Smooth muscle cell of the brain vasculature (primary cell): ENCODE results near the gene APP.
"Not testable (repeated sequence)": the region's sequence is repeated elsewhere in the genome, so short reads cannot be mapped to it uniquely, and the experiment has no call there.

Experiments
- DNase-seq: peaks from one replicate; pipeline ENCODE4 v3.0.0-alpha.2; 2012; ENCODE audit warnings: low read depth, low spot score

The APP gene

GRCh38 chr21:25944082-25944481 lies 226.5 kb downstream of the APP start:
- DNase-seq, result no peak

DNA sequence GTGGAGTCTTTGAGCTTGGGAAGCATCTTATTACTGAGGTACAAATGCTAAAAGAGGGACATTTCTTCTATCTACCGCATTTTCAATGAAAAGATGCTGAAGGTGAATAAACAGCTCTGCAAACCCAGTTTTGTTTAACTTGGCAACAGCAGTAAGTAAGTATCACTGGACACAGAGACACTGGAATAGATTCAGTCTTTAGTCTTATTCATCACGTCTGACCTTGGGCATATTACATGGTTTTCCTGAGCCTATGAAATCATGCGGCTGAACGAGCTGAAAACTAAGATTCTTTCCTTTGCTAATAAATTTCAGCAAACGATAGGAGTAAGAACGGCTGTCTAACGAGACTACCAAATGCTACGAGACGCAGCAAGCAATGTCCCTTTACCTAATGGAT lies 228.4 kb downstream of the APP start:
- no peak for DNase-seq

DNA sequence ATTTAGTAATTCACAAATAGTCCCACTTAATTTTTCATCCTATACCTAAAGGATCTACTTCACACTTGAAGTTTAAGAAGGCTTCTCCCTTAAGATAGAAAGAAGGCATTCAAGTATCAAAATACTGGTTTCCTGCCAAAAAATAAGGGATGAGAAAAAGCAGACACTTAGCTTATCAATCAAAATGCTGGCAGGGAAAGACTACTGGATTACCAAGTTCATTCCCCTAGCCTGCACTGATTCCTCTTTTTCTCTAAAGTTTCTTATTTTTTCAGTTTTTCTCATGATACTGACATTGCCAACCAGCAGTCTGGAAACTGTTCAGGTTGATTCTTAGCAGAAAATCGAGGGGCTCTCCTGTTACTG lies 231.2 kb downstream of the APP start:
- no peak for DNase-seq

GRCh38 chr21:25938658-25939395 lies 231.7 kb downstream of the APP start:
- DNase-seq, result no peak

DNA sequence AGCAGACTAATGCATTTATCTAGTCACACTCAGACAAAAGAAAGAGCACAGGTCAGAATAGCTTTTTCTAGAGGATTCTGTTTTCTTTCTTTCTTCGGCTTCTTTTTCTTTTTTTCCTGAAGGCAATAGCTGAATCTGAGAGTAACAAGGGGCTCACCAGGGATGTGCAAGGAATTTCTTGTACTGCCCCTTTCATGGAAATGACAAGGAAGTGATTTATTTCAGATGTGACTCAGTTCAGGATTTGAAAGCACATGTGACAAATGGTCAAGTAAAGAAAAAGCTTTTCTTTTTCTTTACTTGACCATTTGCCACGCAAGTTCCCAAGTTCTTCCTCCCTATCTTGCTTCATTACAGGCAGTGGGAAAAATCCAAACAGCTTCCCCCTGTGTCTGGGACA lies 233.8 kb downstream of the APP start:
- no peak for DNase-seq

- peak; percentile 53 for DNase-seq
Observed at GRCh38 chr21:25934771-25935224, 235.8 kb downstream of the APP start.

- no peak for DNase-seq
Observed at GRCh38 chr21:25934130-25934529, 236.4 kb downstream of the APP start.

DNA sequence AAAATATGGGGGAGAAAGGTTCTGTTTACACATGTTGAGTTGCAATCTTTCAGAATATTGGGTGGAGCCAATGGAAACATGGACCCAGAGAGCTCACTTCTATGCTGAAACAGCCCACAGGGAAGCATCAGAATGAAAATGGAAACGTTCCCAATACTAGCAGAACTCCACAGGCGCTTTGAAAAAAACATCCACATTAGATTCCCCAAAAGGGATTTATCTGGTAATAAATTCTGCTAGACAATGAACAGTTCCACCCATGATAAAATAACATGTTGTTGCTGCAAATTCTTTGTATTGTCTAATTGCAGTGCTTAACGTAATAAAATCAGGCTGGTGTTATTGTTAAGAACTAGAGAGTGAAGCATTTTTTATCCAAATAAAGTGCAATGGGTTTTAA lies 238.8 kb downstream of the APP start:
- DNase-seq, result no peak

DNA sequence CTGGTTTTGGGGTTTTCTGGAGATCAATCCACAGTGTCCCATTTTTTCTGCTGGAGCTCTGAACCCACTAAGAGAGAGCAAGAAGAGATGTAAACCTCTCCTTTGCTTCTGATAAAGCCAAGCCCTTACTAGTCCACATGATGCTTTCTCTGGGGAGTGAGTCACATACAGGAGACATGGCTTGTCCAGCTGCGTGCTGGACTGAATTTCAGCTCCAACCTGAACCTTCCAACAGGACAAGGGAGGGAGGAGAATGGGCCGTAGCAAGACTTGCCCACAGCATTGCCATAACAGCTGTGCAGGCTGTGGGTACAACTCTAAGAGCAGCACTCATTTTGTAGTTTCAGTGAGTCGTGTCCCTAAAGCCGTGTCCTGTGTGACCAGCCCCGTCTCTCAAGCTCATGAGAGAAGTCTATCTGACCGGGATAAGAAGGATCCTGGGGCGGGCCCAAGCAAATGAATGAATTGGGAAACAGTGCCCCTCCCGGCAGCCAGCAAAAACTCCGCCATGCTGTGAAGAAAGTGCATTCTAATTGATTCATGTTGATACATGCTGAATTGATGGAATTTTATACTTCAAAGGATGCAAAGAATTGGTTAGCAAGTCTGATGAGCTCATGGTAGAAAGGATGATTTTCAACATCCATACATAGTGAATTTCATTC lies 240.6 kb downstream of the APP start:
- no peak for DNase-seq

- no peak for DNase-seq
Observed at GRCh38 chr21:25927195-25927880, 243.2 kb downstream of the APP start.

- DNase-seq, result no peak
Observed at GRCh38 chr21:25925936-25926335, 244.6 kb downstream of the APP start.

DNA sequence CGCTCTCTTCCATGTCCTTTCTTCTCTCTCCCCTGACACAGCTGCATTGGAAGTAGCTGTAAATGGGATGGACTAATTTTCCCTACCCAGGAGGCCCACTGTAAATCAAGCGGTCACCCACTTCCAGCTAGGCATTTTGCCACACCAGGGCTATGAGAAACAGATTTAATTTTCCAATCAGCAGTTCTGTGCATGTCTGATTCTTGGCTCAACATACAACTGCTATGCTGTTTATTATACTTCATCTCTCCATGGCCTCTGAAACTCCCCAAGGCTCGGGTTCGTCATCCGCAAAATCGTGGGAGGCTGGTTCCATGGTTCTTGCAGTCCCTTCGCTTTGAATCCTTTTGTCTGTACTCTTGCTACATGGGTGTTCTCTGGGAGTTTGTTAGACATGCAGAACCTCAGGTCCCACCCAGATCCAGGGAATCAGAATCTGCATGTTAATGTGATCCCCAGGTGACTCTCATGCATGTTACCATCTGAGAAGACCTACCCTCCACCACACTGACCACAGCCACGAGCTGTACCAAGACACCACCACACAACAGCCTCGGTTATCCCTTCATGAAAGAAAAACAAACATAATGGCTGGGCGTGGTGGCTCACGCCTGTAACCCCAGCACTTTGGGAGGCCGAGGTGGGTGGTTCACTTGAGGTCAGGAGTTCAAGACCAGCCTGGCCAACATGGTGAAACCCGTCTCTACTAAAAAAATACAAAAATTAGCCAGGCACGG lies 245.3 kb downstream of the APP start:
- no peak for DNase-seq

- not testable (repeated sequence) for DNase-seq
Observed at GRCh38 chr21:25918152-25918551, 252.4 kb downstream of the APP start.

- no peak for DNase-seq
Observed at GRCh38 chr21:25916226-25916625, 254.3 kb downstream of the APP start.

DNA sequence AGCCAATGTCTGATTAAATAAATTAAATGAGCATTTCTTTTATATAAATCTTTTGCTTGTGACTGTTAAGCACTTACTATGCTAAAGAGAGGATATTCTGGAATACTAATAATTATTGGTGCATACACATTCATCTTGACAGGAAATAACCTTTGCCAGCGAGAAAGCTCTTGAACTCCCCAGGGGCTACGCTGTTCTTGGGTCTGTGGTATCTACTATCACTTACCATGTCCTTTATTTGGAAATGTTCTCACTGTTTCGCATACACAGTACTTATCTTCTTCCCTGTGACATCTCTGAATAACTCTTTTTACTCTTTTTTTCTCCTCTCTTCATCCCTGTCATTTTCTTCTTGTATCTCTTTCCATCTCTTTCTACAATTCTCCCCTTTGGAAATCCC lies 257.1 kb downstream of the APP start:
- DNase-seq, result no peak

DNA sequence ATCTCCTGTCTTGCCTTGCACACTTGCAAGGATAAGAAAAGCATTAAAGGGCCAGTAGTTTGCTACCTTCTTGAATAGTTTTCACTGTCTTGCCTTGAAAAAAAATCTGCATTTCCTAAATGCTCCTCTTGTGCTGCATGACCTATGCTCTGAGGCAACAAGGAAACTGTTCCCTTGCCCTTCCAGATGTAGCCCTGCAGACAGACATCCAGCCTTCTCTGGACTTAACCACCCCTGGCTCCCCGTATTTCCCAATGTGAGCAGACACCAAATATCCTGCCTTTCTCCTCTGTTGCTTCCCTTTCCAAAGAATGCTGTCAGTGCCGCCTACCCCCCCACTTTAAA lies 258.2 kb downstream of the APP start:
- DNase-seq, result no peak

DNA sequence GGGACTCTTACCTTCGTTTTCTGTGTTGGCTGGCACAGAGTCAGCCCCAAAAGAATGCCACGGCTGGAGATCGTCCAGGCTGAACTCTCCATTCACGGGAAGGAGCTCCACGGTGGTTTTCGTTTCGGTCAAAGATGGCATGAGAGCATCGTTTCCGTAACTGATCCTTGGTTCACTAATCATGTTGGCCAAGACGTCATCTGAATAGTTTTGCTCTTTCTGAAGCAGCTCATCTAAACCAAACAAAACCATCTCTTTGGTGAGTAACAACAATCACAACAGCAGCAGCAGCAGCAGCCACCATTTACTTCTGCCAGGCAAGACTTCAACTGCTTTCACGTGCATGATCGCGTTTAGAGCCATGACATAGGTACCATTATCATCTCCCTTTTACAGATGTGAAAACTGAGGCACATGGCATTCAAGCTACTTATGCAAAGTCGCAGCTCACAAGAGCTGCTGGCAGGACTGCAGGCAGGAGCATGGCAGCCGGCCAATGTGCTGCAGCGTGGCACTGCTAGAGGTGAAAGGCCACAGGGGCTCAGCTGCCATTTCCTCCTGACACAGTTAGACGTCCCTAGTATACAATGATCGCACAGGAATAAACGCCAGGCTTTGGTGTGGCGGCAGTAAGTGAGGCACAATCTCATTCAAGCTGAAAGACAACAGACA lies 258.7 kb downstream of the APP start:
- DNase-seq, result no peak

DNA sequence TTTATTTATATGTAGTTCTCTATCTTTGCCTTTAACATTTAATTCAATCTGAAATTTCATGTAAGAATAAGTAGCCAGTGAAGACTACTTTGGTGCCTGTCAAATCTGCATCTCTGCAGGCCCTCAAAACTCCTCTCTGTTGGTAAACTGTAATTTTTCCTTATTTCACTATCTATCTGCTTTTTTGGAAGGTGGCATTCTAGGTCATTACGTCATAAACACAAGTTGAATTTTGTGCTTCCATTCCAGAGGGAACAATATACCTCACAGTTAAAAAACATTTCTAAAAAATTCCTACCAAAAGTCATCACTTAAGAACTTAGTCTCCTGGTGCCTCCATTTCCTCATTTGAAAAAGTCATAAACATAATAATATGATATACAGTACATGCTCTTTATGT lies 259.8 kb downstream of the APP start:
- DNase-seq, result no peak

DNA sequence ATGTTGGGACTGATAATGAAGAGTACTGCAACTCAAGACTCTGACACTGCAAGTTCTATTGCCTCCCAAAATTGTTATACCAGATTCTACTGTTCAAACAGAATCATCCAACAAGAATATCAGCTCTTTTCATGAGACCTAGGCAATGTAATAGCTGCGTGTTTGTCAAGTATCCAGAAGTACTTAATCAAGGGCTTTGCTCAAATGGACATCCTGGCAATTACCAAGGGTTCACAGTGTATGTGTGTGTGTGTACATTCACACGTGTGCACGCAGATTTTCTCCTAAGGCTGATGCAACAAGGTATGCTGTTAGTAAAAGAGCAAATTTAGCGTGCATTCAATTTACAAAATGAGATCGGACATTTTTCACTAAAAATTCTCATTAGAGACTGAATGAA lies 261.2 kb downstream of the APP start:
- DNase-seq, result no peak

GRCh38 chr21:25908495-25908894 lies 262.1 kb downstream of the APP start:
- no peak for DNase-seq

DNA sequence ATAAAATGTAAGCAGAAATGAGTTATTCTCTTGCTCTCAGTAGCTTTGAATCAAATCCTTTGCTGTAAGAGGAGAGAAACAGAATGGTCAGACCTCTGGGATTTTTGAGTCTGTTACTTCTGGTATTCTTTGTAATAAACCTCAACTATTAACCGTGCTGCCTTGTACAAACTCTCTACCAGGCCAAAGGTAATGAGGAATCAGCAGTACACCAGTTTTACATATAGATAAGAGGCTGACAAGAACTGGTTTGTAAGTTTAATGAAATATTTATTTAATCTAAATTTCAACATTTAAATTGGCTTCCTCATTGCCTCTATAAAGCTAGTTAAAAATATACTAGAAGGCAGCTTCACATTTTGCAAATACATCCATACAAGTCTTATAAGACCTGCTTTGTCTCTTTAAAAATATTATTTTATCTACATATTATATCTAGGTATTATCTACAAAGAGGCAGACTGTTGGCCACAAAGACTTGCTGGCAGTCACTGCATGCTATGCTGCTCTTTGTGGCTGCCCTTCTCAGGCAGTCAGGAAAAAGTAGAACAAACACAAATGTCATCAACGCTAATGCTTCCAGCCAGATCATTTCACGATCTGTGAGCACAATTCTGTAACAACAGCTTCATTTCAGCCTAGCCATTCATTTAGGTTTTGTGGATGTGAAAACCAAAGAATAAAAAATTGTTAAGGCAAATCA lies 262.8 kb downstream of the APP start:
- DNase-seq, result no peak
